WI38 (cell line): ENCODE data around the gene RPP21.

ENCODE experiments used
- H3K4me3 ChIP-seq: 2 replicates; pipeline ENCODE4 v1.5.1; 2011; ENCODE audit warnings: low read depth, mild to moderate bottlenecking, control low read depth, low read length
- TF ChIP-seq, protein P1 (sequence below): IDR thresholded peaks from 2 replicates; pipeline ENCODE4 v1.5.1; 2012; ENCODE audit warnings: low read depth, mild to moderate bottlenecking, control low read depth, low read length

Gene RPP21

DNA sequence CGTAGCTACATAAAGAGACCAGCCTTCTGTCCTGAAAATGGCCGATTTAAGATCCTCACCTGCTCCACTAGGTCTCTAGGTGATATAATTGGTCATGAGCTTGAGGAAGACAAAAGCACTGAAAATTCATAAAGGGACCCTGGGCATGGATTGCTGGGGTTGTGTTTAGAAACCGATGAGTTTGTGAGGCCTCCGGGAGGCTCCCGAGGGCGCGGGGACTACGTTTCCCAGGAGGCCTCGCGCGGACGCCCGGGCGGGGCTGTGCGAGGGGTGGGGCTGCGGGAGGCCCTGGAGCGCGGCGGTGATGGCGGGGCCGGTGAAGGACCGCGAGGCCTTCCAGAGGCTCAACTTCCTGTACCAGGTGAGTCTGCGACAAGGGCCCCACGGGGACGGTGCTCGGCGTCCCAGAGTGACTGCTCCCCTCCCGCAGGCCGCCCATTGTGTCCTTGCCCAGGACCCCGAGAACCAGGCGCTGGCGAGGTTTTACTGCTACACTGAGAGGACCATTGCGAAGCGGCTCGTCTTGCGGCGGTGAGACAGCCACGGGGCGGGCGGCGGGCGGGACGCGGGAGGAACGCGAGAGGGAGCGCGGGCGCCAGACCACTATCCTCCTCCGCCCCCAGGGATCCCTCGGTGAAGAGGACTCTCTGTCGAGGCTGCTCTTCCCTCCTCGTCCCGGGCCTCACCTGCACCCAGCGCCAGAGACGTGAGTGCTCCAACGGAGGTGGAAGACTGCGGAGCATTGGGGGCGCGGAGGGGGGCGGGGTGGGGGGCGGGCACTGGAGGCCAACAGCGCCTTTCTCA, at the start of gene RPP21:
TSS of gene RPP21 (plus strand) at position 289 of the 804 bp plus-strand sequence. CDS start at position 305, 16 bp downstream.
- peak within 1 kb of the TSS; percentile 70 for H3K4me3 ChIP-seq
- TF ChIP-seq, protein P1, sequence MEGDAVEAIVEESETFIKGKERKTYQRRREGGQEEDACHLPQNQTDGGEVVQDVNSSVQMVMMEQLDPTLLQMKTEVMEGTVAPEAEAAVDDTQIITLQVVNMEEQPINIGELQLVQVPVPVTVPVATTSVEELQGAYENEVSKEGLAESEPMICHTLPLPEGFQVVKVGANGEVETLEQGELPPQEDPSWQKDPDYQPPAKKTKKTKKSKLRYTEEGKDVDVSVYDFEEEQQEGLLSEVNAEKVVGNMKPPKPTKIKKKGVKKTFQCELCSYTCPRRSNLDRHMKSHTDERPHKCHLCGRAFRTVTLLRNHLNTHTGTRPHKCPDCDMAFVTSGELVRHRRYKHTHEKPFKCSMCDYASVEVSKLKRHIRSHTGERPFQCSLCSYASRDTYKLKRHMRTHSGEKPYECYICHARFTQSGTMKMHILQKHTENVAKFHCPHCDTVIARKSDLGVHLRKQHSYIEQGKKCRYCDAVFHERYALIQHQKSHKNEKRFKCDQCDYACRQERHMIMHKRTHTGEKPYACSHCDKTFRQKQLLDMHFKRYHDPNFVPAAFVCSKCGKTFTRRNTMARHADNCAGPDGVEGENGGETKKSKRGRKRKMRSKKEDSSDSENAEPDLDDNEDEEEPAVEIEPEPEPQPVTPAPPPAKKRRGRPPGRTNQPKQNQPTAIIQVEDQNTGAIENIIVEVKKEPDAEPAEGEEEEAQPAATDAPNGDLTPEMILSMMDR = no peak

DNA sequence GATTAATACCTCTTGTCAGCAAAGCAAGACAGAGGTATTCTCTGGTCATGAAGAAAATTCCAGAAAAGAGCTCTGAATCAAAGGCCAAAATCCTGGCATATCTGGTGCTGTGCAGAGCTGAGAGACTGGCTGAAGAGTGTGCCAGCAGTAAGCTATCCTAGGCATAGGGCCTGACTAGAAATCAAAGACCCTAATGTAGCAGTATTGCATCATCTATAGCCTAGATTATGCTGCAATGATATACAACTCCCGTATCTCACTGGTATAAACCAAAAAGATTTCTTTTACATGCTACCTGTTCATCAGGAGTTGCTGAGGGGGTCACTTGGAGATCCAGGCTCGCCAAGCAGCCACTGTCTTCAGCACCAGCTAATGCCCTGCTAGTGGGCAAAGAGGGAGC, 49.1 kb upstream of the RPP21 start:
- TF ChIP-seq, protein P1 = no peak
- no peak overlapping the region for H3K4me3 ChIP-seq

DNA sequence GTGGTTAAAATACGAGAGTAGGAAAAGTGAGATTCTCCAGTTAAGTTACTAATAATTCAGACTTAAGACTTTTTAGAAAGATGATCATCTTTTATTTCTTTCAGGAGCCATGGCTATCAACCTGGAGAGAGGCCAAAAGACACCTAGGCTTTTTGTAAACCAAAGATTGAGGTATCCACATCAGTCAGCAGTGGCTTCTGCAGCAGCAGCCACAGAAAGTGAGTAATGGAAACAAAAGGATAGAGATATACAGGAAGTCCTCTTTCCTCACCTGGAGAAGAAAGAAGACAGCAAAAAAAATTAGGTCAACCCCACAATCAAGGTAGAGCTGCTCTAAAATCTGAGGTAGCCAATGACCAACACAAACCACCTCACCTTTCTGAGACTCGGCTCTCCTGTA, 41.0 kb upstream of the RPP21 start:
- no peak overlapping the region for H3K4me3 ChIP-seq
- TF ChIP-seq, protein P1 = no peak

DNA sequence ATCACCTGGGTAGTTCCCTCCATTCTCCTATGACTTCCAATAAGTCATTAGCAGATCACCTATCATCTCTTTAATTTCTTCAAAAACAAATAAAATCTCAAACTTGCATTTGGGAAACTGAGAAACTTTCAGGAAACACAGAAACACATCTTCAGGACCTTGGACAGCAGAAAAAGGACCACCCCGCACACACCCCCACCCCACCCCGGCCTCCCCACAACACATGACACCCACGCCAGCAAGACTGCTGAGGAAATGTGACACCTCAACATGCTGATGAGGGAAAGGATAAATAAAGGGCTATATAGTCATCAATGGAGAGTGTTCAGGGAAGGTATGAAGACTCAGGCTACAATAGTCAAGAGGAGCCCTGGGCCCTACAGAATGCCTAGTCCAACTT, 33.9 kb upstream of the RPP21 start:
- TF ChIP-seq, protein P1 = no peak
- H3K4me3 ChIP-seq = no peak overlapping the region

DNA sequence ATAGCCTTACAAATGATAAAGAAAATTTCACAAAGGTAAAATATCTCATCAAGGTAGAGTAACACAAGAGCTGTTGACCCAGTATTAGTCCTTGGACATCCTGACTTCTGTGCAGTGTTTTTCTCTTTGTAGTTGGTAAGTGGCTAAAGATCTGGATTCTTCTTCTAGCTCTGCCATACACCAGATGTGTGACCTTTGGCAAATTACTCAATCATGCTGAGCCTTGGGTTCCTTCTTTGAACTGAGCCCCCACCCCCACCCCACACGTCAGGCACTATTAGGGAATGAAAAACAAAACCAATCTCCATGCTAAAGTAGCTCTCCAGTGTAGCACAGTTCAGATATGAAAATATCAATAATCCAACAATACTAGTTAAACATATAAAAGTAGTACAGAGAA, 33.3 kb upstream of the RPP21 start:
- H3K4me3 ChIP-seq = no peak overlapping the region
- TF ChIP-seq, protein P1 = no peak

DNA sequence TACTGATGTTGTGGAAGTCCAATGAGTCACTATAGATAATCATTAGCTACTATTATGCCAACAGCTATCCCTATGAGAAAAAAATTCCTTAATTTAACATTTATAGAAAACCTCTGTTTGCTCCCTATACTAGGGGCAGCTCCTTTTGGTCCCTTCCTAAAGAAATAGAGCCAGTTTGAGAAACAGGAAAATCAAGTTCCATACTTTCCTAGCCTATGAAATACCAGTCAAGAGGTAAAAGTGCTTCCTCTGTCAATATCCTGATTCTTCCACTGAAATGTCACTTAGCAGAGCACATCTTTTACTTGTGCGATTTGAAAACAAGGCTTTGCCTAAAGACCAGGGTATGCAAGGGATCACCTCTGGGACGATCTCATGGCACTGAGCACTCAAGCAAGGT, 32.7 kb upstream of the RPP21 start:
- H3K4me3 ChIP-seq = no peak overlapping the region
- TF ChIP-seq, protein P1 = no peak

DNA sequence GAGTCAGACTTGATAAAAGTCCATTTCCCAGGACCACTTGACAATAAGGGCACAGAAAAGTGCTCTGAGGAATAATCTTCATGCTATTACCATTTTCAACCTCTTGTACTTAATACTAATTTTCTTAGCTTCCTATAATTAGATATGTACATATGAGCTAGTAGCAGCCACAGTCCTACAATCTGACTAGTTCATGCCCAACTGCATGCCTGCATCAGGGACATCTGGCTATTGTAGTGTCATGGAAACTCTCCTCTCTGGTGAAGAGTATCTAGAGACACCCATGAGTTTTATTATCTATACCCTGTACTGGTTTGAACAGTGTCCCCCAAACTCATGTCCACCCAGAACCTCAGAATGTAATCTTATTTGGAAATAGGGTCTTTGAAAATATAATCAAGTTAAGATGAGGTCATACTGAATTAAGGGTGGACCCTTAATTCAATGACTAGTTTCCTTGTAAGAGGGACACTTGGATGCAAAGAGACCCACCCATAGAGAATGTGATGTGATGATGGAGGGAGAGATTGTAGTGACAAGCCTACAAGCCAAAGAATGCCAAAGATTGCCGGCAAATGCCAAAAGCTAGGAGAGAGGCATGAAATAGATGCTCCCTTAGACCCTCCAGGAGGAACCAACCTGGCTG, 32.2 kb upstream of the RPP21 start:
- TF ChIP-seq, protein P1 = no peak
- H3K4me3 ChIP-seq = no peak overlapping the region
